OCI-LY7 (cell line): Measurements from ENCODE around the gene FGF8. TPM values are rescaled to one million over a fixed set of nuclear protein-coding genes. Genes with fewer than 3 reads are reported as not detected.

Source experiments
- BruUV-seq: library from RNA; stranded (reverse); fragments of 400-500 nt; replicated peaks from 2 replicates; lab custom pipeline; 2021; lab: Mats Ljungman, UMichigan
- CTCF ChIA-PET: fragments of 300-600 bp; sonication (Branson Sonifier 250); formaldehyde crosslinking; loops from one replicate; lab custom pipeline; 2022; ENCODE audit warnings: antibody characterized with exemption; ENCODE audit not compliant: unreplicated experiment; lab: Charles Lee
- POLR2A ChIA-PET: fragments of 300-600 bp; sonication (Branson Sonifier 250); formaldehyde crosslinking; loops from one replicate; lab custom pipeline; 2022; ENCODE audit warnings: antibody characterized with exemption; lab: Charles Lee
- DNase-seq: peaks from one replicate; pipeline ENCODE4 v3.0.0-alpha.2; 2015; ENCODE audit warnings: low spot score
- H2AFZ ChIP-seq: fragments of 200-600 bp; sonication (generic), shearing (Covaris generic); 2 replicates; pipeline ENCODE4 v1.6.1; 2014; ENCODE audit warnings: mild to moderate bottlenecking, antibody characterized with exemption, low read length, moderate library complexity
- H3K27ac ChIP-seq: fragments of 200-600 bp; sonication (generic); 2 replicates; pipeline ENCODE4 v1.5.1; 2014; ENCODE audit warnings: mixed run types, low read depth, mild to moderate bottlenecking, moderate library complexity, low read length, inconsistent platforms; ENCODE audit not compliant: poor library complexity, severe bottlenecking
- H3K36me3 ChIP-seq: fragments of 200-600 bp; sonication (generic); 2 replicates; pipeline ENCODE4 v1.6.1; 2014; ENCODE audit warnings: mild to moderate bottlenecking, antibody characterized with exemption, low read length, moderate library complexity, mixed read lengths; ENCODE audit not compliant: insufficient read depth
- H3K4me1 ChIP-seq: fragments of 200-600 bp; sonication (generic); 2 replicates; pipeline ENCODE4 v1.5.1; 2014; ENCODE audit warnings: mild to moderate bottlenecking, low read length; ENCODE audit not compliant: insufficient read depth, poor library complexity, severe bottlenecking
- H3K4me2 ChIP-seq: fragments of 200-600 bp; sonication (generic); 2 replicates; pipeline ENCODE4 v1.6.1; 2014; ENCODE audit warnings: mild to moderate bottlenecking, low read length
- H3K4me3 ChIP-seq: fragments of 200-600 bp; sonication (generic); 2 replicates; pipeline ENCODE4 v1.5.1; 2014; ENCODE audit warnings: mild to moderate bottlenecking, low read depth, low read length; ENCODE audit not compliant: poor library complexity, severe bottlenecking
- H3K79me2 ChIP-seq: fragments of 200-600 bp; sonication (generic); 2 replicates; pipeline ENCODE4 v1.6.1; 2016; ENCODE audit warnings: low read depth, mild to moderate bottlenecking, low read length, moderate library complexity, mixed read lengths; ENCODE audit not compliant: insufficient read depth
- H3K9me2 ChIP-seq: fragments of 200-600 bp; sonication (generic); 2 replicates; pipeline ENCODE4 v1.6.1; 2016; ENCODE audit warnings: mild to moderate bottlenecking, low read length, mixed read lengths; ENCODE audit not compliant: insufficient read depth
- H3K9me3 ChIP-seq: fragments of 200-600 bp; sonication (generic); 2 replicates; pipeline ENCODE4 v1.6.1; 2014; ENCODE audit warnings: mild to moderate bottlenecking, mixed run types, low read length, mixed read lengths
- H4K20me1 ChIP-seq: fragments of 200-600 bp; sonication (generic); 2 replicates; pipeline ENCODE4 v1.6.1; 2014; ENCODE audit warnings: mild to moderate bottlenecking, antibody characterized with exemption, low read length, moderate library complexity, mixed read lengths; ENCODE audit not compliant: insufficient read depth
- EZH2phosphoT487 ChIP-seq: fragments of 200-600 bp; sonication (generic); IDR thresholded peaks from 2 replicates; pipeline ENCODE4 v1.6.1; 2018; ENCODE audit warnings: low read depth, borderline replicate concordance, mild to moderate bottlenecking, mixed run types, antibody characterized with exemption, low read length, moderate library complexity, mixed read lengths
- intact Hi-C: fragments of 100-400 bp; cut with micrococcal nuclease; formaldehyde crosslinking; loops from one replicate; pipeline ENCODE4 v1.10.0; 2022; ENCODE audit not compliant: unreplicated experiment
- total RNA-seq, 2 experiments: library from RNA; depleted of rRNA in 1 of 2; stranded (reverse); fragments of >200 nt in 1 of 2; shearing (Covaris generic) in 1 of 2; gene quantifications; 2 replicates each; pipeline ENCODE4 v1.2.3, GENCODE V29; 2014 to 2022
- TF ChIP-seq, protein P1 (sequence below): fragments of 200-600 bp; sonication (generic); conservative IDR thresholded peaks from 2 replicates; pipeline ENCODE4 v1.5.1; 2014; ENCODE audit warnings: mild to moderate bottlenecking, antibody characterized with exemption, low read length, moderate library complexity, mixed read lengths

The FGF8 gene
- total RNA-seq, 2 experiments from 2014 or later, result 0.44 to 0.86 TPM

DNA sequence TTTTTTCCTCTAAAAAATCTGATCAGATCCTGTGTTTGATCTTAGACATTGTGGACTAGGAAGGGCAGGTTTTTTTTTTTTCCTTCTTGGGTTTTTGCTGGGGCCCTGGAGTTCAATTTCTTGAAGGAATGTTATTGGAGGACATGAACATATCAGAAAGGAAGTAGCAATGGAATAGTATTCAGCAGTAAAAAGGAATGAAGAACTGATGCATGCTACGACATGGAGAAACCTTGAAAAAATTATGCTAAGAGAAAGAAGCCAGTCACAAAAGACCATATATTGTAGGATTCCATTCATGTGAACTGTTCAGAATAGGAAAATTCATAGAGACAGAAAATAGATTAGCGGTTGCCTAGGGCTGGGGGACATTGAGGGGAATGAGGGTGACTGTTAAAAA, 34.0 kb downstream of the FGF8 start:
- H2AFZ ChIP-seq, result no peak overlapping the region
- no peaks in the 10 kb centered on the region for H4K20me1 ChIP-seq
- no peak overlapping the region for H3K4me3 ChIP-seq
- H3K9me3 ChIP-seq, result no peaks in the 10 kb centered on the region
- H3K79me2 ChIP-seq, result no peaks in the 10 kb centered on the region
- ChIA-PET POLR2A (interaction anchor here (0.5 kb wide), 1 partner anchor 12 kb away, joined by 5 read pairs; no protein-coding TSS in a partner anchor), CTCF (interaction anchor here (0.9 kb wide), 1 partner anchor 139 kb away, joined by 5 read pairs; no protein-coding TSS in a partner anchor)
- TF ChIP-seq, protein P1, sequence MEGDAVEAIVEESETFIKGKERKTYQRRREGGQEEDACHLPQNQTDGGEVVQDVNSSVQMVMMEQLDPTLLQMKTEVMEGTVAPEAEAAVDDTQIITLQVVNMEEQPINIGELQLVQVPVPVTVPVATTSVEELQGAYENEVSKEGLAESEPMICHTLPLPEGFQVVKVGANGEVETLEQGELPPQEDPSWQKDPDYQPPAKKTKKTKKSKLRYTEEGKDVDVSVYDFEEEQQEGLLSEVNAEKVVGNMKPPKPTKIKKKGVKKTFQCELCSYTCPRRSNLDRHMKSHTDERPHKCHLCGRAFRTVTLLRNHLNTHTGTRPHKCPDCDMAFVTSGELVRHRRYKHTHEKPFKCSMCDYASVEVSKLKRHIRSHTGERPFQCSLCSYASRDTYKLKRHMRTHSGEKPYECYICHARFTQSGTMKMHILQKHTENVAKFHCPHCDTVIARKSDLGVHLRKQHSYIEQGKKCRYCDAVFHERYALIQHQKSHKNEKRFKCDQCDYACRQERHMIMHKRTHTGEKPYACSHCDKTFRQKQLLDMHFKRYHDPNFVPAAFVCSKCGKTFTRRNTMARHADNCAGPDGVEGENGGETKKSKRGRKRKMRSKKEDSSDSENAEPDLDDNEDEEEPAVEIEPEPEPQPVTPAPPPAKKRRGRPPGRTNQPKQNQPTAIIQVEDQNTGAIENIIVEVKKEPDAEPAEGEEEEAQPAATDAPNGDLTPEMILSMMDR, result no peak
- no peak for TF ChIP-seq EZH2phosphoT487
- H3K4me2 ChIP-seq, result no peak overlapping the region
- DNase-seq, result no peak
- no peaks in the 10 kb centered on the region for H3K9me2 ChIP-seq
- no peaks in the 10 kb centered on the region for H3K4me1 ChIP-seq
- H3K36me3 ChIP-seq, result no peaks in the 10 kb centered on the region
- no peak overlapping the region for H3K27ac ChIP-seq
- no TSS peak for BruUV-seq
- intact Hi-C loops, result no loop called here

DNA sequence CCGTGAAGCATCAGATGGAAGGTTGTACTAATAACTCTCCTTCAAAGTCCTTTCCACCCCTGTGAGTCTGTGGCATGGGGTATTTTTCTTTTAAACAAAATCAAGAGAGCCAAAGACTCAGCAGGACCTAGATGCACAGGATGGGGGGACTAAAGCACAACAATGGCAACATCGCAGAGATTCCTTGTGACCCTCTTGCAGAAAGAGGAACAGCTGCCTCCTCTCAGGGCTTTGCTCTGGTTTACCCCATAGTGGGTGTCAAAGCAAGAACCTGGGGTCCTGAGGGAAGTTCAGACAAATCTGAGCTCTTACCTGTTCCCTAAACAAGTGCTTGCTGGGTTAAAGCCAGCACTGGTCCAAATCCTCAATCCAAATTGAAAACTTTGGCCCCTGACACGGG, 39.2 kb downstream of the FGF8 start:
- no TSS peak for BruUV-seq
- CTCF ChIA-PET, result no interaction called here

DNA sequence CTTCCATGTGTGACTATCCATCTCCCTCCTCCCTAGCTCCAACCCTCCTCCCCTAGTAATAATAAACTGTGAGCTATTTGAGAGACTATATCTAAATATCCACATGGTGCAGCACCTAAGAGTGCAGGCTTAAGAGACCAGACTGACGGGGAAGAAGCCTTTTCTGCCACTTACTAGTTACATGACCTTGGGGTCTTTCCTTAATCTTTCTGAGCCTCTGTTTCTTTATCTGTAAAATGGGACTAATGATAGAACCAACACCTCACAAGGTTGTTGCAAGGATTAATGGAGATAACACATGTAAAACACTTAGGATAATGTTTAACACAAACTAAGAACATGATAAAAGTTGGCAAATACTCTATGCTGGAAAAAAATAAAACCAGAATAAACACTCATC, 43.8 kb downstream of the FGF8 start:
- no peak overlapping the region for H2AFZ ChIP-seq
- POLR2A ChIA-PET, result interaction anchor here (0.6 to 0.7 kb wide), 2 partner anchors 105 to 391 kb away, joined by 3 read pairs; no protein-coding TSS in a partner anchor
- no peak overlapping the region for H3K4me3 ChIP-seq
- H3K27ac ChIP-seq, result no peak overlapping the region
- H3K4me1 ChIP-seq, result no peaks in the 10 kb centered on the region
- no peaks in the 10 kb centered on the region for H3K79me2 ChIP-seq
- no peak for DNase-seq
- no peaks in the 10 kb centered on the region for H3K9me2 ChIP-seq
- no peaks in the 10 kb centered on the region for H3K9me3 ChIP-seq
- H3K4me2 ChIP-seq, result no peak overlapping the region
- no peaks in the 10 kb centered on the region for H4K20me1 ChIP-seq
- no peaks in the 10 kb centered on the region for H3K36me3 ChIP-seq
- TF ChIP-seq, protein P1, result no peak
- TF ChIP-seq EZH2phosphoT487, result no peak
- intact Hi-C loops, result no loop called here
- no TSS peak for BruUV-seq
- CTCF ChIA-PET, result interaction anchor here (0.5 to 0.6 kb wide), 2 partner anchors 27 to 72 kb away, joined by 3 read pairs; no protein-coding TSS in a partner anchor

More for the DNA sequence above, 39.2 kb downstream of the FGF8 start:
- Histone ChIP-seq H3K4me3 (no peak overlapping the region), H3K36me3 (no peaks in the 10 kb centered on the region), H3K4me1 (no peaks in the 10 kb centered on the region), H3K79me2 (no peaks in the 10 kb centered on the region), H3K9me3 (no peaks in the 10 kb centered on the region), H3K4me2 (no peak overlapping the region), H2AFZ (no peak overlapping the region), H4K20me1 (no peaks in the 10 kb centered on the region), H3K27ac (no peak overlapping the region), H3K9me2 (no peaks in the 10 kb centered on the region)
- TF ChIP-seq, protein P1, result no peak
- no peak for TF ChIP-seq EZH2phosphoT487
- no peak for DNase-seq
- POLR2A ChIA-PET, result interaction anchor here (0.7 kb wide), 2 partner anchors 9 to 27 kb away, joined by 3 read pairs; no protein-coding TSS in a partner anchor
- intact Hi-C loops, result no loop called here
